DMS53 treated with DMSO at 0.1 percent for 48 hours (cell line): ENCODE measurements around the gene NPBWR2.
A peak's percentile ranks its signal among the peaks of the same experiment; 100 is the strongest.
"Not testable (repeated sequence)": the region's sequence is repeated elsewhere in the genome, so short reads cannot be mapped to it uniquely, and the experiment has no call there.

Source experiments
- DNase-seq: peaks from one replicate; lab custom pipeline; 2025; ENCODE audit not compliant: unreplicated experiment; lab: John Stamatoyannopoulos, UW

The NPBWR2 gene

GRCh38 chr20:64090165-64090564 lies 17.2 kb downstream of the NPBWR2 start:
- no peak for DNase-seq

GRCh38 chr20:64088586-64088985 lies 18.8 kb downstream of the NPBWR2 start:
- DNase-seq = not testable (repeated sequence)

GRCh38 chr20:64087226-64087825 lies 20.0 kb downstream of the NPBWR2 start:
- not testable (repeated sequence) for DNase-seq

GRCh38 chr20:64086801-64087200 lies 20.6 kb downstream of the NPBWR2 start:
- DNase-seq = no peak

GRCh38 chr20:64084685-64085152 lies 22.6 kb downstream of the NPBWR2 start:
- no peak for DNase-seq

- DNase-seq = peak; percentile 56
Observed at GRCh38 chr20:64083804-64084684, 23.3 kb downstream of the NPBWR2 start, which contains the start of gene LKAAEAR1. LKAAEAR1 (minus strand) TSS chr20:64084398; CDS start chr20:64084219, 179 bp downstream.

GRCh38 chr20:64083378-64083803 lies 24.0 kb downstream of the NPBWR2 start:
- peak; percentile 42 for DNase-seq

- no peak for DNase-seq
Observed at GRCh38 chr20:64082820-64083377, 24.5 kb downstream of the NPBWR2 start.

- no peak for DNase-seq
Observed at GRCh38 chr20:64082126-64082731, 25.1 kb downstream of the NPBWR2 start.

- no peak for DNase-seq
Observed at GRCh38 chr20:64081624-64081964, 25.8 kb downstream of the NPBWR2 start.

- DNase-seq = no peak
Observed at GRCh38 chr20:64080813-64081623, 26.3 kb downstream of the NPBWR2 start.

GRCh38 chr20:64080013-64080812 lies 27.2 kb downstream of the NPBWR2 start, which contains the start of gene OPRL1:
OPRL1 (plus strand) TSS chr20:64080082; CDS start chr20:64092721, 12,639 bp downstream.
- DNase-seq = no peak

- DNase-seq = peak; percentile 33
Observed at GRCh38 chr20:64079273-64080012, 27.9 kb downstream of the NPBWR2 start, which contains the start of gene RGS19. RGS19 (minus strand) TSS chr20:64079518; CDS start chr20:64076886, 2,632 bp downstream.

- DNase-seq = no peak
Observed at GRCh38 chr20:64078934-64079272, 28.5 kb downstream of the NPBWR2 start.

GRCh38 chr20:64077876-64078551 lies 29.4 kb downstream of the NPBWR2 start:
- DNase-seq = no peak

- no peak for DNase-seq
Observed at GRCh38 chr20:64077541-64077875, 29.9 kb downstream of the NPBWR2 start.

GRCh38 chr20:64077094-64077493 lies 30.3 kb downstream of the NPBWR2 start:
- no peak for DNase-seq
